K562 (cell line): Measurements from ENCODE around the gene QARS1. TPM values are rescaled to one million over a fixed set of nuclear protein-coding genes. Genes with fewer than 3 reads are reported as not detected.
A peak's percentile ranks its signal among the peaks of the same experiment; 100 is the strongest.

Experiments
- ATAC-seq: fragments of 200-7000 bp; cut with Tn5 transposase; 3 replicates; pipeline ENCODE4 v1.9.1; 2020; ENCODE audit warnings: moderate library complexity
- Bru-seq: library from RNA; stranded (reverse); fragments of 400-500 nt; gene quantifications from one replicate; lab custom pipeline; 2021; lab: Mats Ljungman, UMichigan
- BruChase-seq, 2 experiments: library from RNA; stranded (reverse); fragments of 400-500 nt; gene quantifications; one replicate each; lab custom pipeline; 2021; lab: Mats Ljungman, UMichigan
- BruUV-seq: library from RNA; stranded (reverse); fragments of 400-500 nt; replicated peaks from 2 replicates; lab custom pipeline; 2021; lab: Mats Ljungman, UMichigan
- CTCF ChIA-PET: fragments of 300-600 bp; formaldehyde crosslinking; extraction: SDS; loops from one replicate; lab custom pipeline; 2021; ENCODE audit warnings: low intra/inter-chr PET ratio; lab: Yijun Ruan, JAX
- POLR2A ChIA-PET: fragments of 300-600, 350-650 bp; sonication (Branson Sonifier 250); formaldehyde crosslinking; extraction: SDS; loops from one replicate; lab custom pipeline; 2021; ENCODE audit warnings: antibody characterized with exemption, inconsistent platforms; lab: Yijun Ruan, JAX
- DNase-seq, 4 experiments: peaks; one replicate each; pipeline versions ENCODE4 v3.0.0 to v3.0.0-alpha.2; 2011 to 2018; ENCODE audit warnings: low spot score in 3 of 4, mixed read lengths in 3 of 4; ENCODE audit errors: extremely low read depth in 1 of 4
- FAIRE-seq: peaks from 2 replicates; lab custom pipeline; 2011; peaks lifted over from hg19 to GRCh38; lab: Jason Lieb, UNC
- H2AFZ ChIP-seq: 2 replicates; pipeline ENCODE4 v1.6.0; 2011; ENCODE audit warnings: low read depth, low read length, control low read depth, inconsistent platforms
- H3K27ac ChIP-seq: fragments of 200-600 bp; 3 replicates; pipeline ENCODE4 v1.8.0; 2011; ENCODE audit warnings: low read depth, mild to moderate bottlenecking, control low read depth, inconsistent platforms, low read length, moderate library complexity, mixed read lengths; ENCODE audit errors: extremely low read depth
- H3K27me3 ChIP-seq, 2 experiments: fragments of 300-600 bp in 1 of 2; 2 replicates in 1 of 2; 3 replicates in 1 of 2; pipeline versions ENCODE4 v1.6.0 to v1.8.0; 2011; ENCODE audit warnings: inconsistent platforms in 2 of 2, low read length in 2 of 2, mild to moderate bottlenecking in 1 of 2, mixed read lengths in 1 of 2, moderate library complexity in 1 of 2; ENCODE audit not compliant: control insufficient read depth in 2 of 2, insufficient read depth in 2 of 2
- H3K36me3 ChIP-seq: fragments of 300-600 bp; 3 replicates; pipeline ENCODE4 v1.8.0; 2011; ENCODE audit warnings: mild to moderate bottlenecking, low read length, inconsistent platforms; ENCODE audit not compliant: control insufficient read depth, insufficient read depth
- H3K4me1 ChIP-seq, 2 experiments: fragments of 200-600 bp in 1 of 2; replicated peaks in 1 of 2; 2 replicates in 1 of 2; 3 replicates in 1 of 2; pipeline versions ENCODE4 v1.5.1 to v1.8.0; 2011; ENCODE audit warnings: inconsistent platforms in 2 of 2, low read length in 2 of 2, mild to moderate bottlenecking in 1 of 2, mixed read lengths in 1 of 2, moderate library complexity in 1 of 2; ENCODE audit not compliant: control insufficient read depth in 2 of 2, insufficient read depth in 2 of 2
- H3K4me2 ChIP-seq: 2 replicates; pipeline ENCODE4 v1.6.1; 2011; ENCODE audit warnings: low read length, control low read depth, inconsistent platforms, mixed read lengths; ENCODE audit not compliant: insufficient read depth
- H3K4me3 ChIP-seq: fragments of 200-600 bp; sonication (generic), shearing (Covaris generic); 2 replicates; pipeline ENCODE4 v1.5.1; 2016; ENCODE audit warnings: control low read depth, inconsistent platforms
- H3K79me2 ChIP-seq: fragments of 200-600 bp; 3 replicates; pipeline ENCODE4 v1.8.0; 2011; ENCODE audit warnings: low read length, inconsistent platforms; ENCODE audit not compliant: control insufficient read depth, insufficient read depth
- H3K9ac ChIP-seq, 2 experiments: 2 replicates each; pipeline versions ENCODE4 v1.6.0 to v1.6.1; 2011; ENCODE audit warnings: low read depth in 2 of 2, low read length in 2 of 2, control low read depth in 1 of 2, inconsistent platforms in 1 of 2, mild to moderate bottlenecking in 1 of 2, mixed read lengths in 1 of 2; ENCODE audit not compliant: insufficient read depth in 1 of 2
- H3K9me1 ChIP-seq: one replicate; pipeline ENCODE4 v1.6.0; 2011; ENCODE audit warnings: inconsistent platforms, mild to moderate bottlenecking, low read length, moderate library complexity; ENCODE audit not compliant: control insufficient read depth, insufficient read depth
- H3K9me3 ChIP-seq: replicated peaks from 2 replicates; pipeline ENCODE4 v1.5.1; 2011; ENCODE audit warnings: low read depth, low read length, inconsistent platforms; ENCODE audit not compliant: control insufficient read depth, insufficient read depth
- H4K20me1 ChIP-seq: replicated peaks from 2 replicates; pipeline ENCODE4 v1.6.1; 2011; ENCODE audit warnings: low read length, inconsistent platforms, mixed read lengths; ENCODE audit not compliant: control insufficient read depth, insufficient read depth
- BRD4 ChIP-seq: fragments of 200-600 bp; sonication (generic); IDR thresholded peaks from 2 replicates; pipeline ENCODE4 v1.6.1; 2017; ENCODE audit warnings: inconsistent platforms
- CHD2 ChIP-seq: IDR thresholded peaks from 2 replicates; pipeline ENCODE4 v1.6.1; 2011; ENCODE audit warnings: low read depth, low read length
- CREM ChIP-seq: IDR thresholded peaks from 2 replicates; pipeline ENCODE4 v1.6.1; 2014; ENCODE audit warnings: antibody characterized with exemption, low read depth
- MEIS2 ChIP-seq: fragments of 450-650 bp; IDR thresholded peaks from 2 replicates; pipeline ENCODE4 v1.6.1; 2014; ENCODE audit warnings: mild to moderate bottlenecking; ENCODE audit not compliant: partially characterized antibody
- PHF8 ChIP-seq: fragments of 200-600 bp; sonication (generic); IDR thresholded peaks from 2 replicates; pipeline ENCODE4 v1.6.1; 2012; ENCODE audit warnings: mixed run types, mild to moderate bottlenecking, inconsistent platforms, low read length, moderate library complexity, borderline replicate concordance
- SLC30A9 ChIP-seq: fragments of 250-450 bp; sonication (Bioruptor Pico); IDR thresholded peaks from 2 replicates; pipeline ENCODE4 v1.8.0; 2022; ENCODE audit warnings: mild to moderate bottlenecking, moderate library complexity
- SPI1 ChIP-seq: IDR thresholded peaks from 2 replicates; pipeline ENCODE4 v1.6.1; 2011; ENCODE audit warnings: low read depth, low read length, control low read depth, borderline replicate concordance
- TAF7 ChIP-seq: fragments of 450-650 bp; IDR thresholded peaks from 2 replicates; pipeline ENCODE4 v1.6.1; 2016; ENCODE audit warnings: missing genetic modification characterization, missing compliant biosample characterization
- TAF9B ChIP-seq: fragments of 450-650 bp; IDR thresholded peaks from 2 replicates; pipeline ENCODE4 v1.6.1; 2018; ENCODE audit warnings: mild to moderate bottlenecking; ENCODE audit not compliant: partially characterized antibody
- ZNF57 ChIP-seq: fragments of 450-650 bp; formaldehyde crosslinking; IDR thresholded peaks from 2 replicates; pipeline ENCODE4 v1.4.0; 2020; ENCODE audit warnings: mild to moderate bottlenecking, moderate library complexity
- ZNF707 ChIP-seq: fragments of 250-450 bp; sonication (Bioruptor Pico); conservative IDR thresholded peaks from 2 replicates; pipeline ENCODE4 v1.8.0; 2022; ENCODE audit warnings: inconsistent platforms, mild to moderate bottlenecking, moderate library complexity
- ZSCAN32 ChIP-seq: fragments of 450-650 bp; formaldehyde crosslinking; IDR thresholded peaks from 2 replicates; pipeline ENCODE4 v1.4.0; 2020; ENCODE audit warnings: mild to moderate bottlenecking, moderate library complexity
- whole genome bisulfite sequencing: fragments of 100-300 bp; shearing (Covaris generic); methylation state at CpG from one replicate; pipeline ENCODE4 v1.1.6; 2016; ENCODE audit warnings: low coverage, mixed read lengths; ENCODE audit not compliant: insufficient coverage; ENCODE audit errors: missing lambda C conversion rate; 5-methylcytosine and 5-hydroxymethylcytosine counted together
- in situ Hi-C: fragments of 300-500 bp; cut with MboI; formaldehyde crosslinking; loops from 4 replicates; pipeline ENCODE4 v1.15.0; 2018; ENCODE audit warnings: inconsistent platforms, mixed read lengths
- intact Hi-C: fragments of 100-400 bp; cut with micrococcal nuclease; formaldehyde crosslinking; loops from 2 replicates; pipeline ENCODE4 v1.14.2; 2022
- long read RNA-seq, 3 experiments: library from polyadenylated mRNA in 2 of 3; library from RNA in 1 of 3; unstranded in 2 of 3; stranded (forward) in 1 of 3; transcript quantifications; one replicate each; pipeline ENCODE4 v2.0.0, GENCODE V29; 2019 to 2022
- polyA minus RNA-seq, 3 experiments: library from RNA; depleted of rRNA, polyadenylated mRNA; stranded (reverse); fragments of >200 nt; gene quantifications; 2 replicates each; pipeline ENCODE4 v1.2.3, GENCODE V29; 2011
- polyA plus RNA-seq, 8 experiments: library from polyadenylated mRNA; depleted of rRNA in 4 of 8; stranded (reverse) in 5 of 8; unstranded in 3 of 8; fragments of >200 nt; fragmentation: Nextera tagmentation in 2 of 8; fragmentation: Illumina TruSeq in 1 of 8; extraction: Ambion mirVana in 2 of 8; extraction: Trizol in 1 of 8; gene quantifications; 2 replicates each; pipeline versions ENCODE4 v1.2.1 to v1.2.3, GENCODE V29; 2011 to 2014; ENCODE audit warnings: inconsistent platforms in 1 of 8, missing spikeins in 1 of 8
- total RNA-seq, 7 experiments: library from RNA; depleted of rRNA in 6 of 7; stranded (reverse); fragments of >200 nt in 6 of 7; fragmentation: Illumina TruSeq in 2 of 7; extraction: Trizol in 2 of 7; gene quantifications; 2 replicates each; pipeline versions ENCODE4 v1.2.1 to v1.2.3, GENCODE V29; 2011 to 2021; ENCODE audit warnings: low replicate concordance in 1 of 7
- TF ChIP-seq, protein P1 (sequence below): fragments of 450-650 bp; IDR thresholded peaks from 2 replicates; pipeline ENCODE4 v1.6.1; 2016; ENCODE audit warnings: borderline replicate concordance

Gene QARS1
- total RNA-seq (2011; cell fraction: chromatin; rRNA removed; ENCODE audit: low replicate concordance), result 244 and 492 TPM in 2 replicates
- 317 and 343 TPM in 2 replicates for total RNA-seq (2011; cell fraction: nucleolus; rRNA removed)
- total RNA-seq (2011; cell fraction: nucleoplasm; rRNA removed), result 254 and 266 TPM in 2 replicates
- total RNA-seq (2014; rRNA removed) (273 and 315 TPM in 2 replicates), total RNA-seq (2014; rRNA removed; fragmentation: Illumina TruSeq; extraction: Trizol) (146 and 170 TPM in 2 replicates), total RNA-seq (2015; rRNA removed; fragmentation: Illumina TruSeq; extraction: Trizol) (176 TPM in 2 replicates), total RNA-seq (2021) (297 and 298 TPM in 2 replicates), polyA plus RNA-seq (2011; rRNA removed) (148 and 237 TPM in 2 replicates), polyA plus RNA-seq (2014; fragmentation: Illumina TruSeq; extraction: Trizol) (305 and 381 TPM in 2 replicates), polyA plus RNA-seq (2014; fragmentation: Nextera tagmentation; extraction: Ambion mirVana) (100 to 1,000 TPM; 230 to 310 TPM), polyA plus RNA-seq (2014; rRNA removed) (249 and 307 TPM in 2 replicates), polyA minus RNA-seq (2011; rRNA and poly(A)+ RNA removed) (102 and 120 TPM in 2 replicates), Bru-seq, nascent RNA (percentile 76 among the genes with signal in this experiment), BruChase-seq, experiment 1, labeled RNA remaining after a 2-hour chase (percentile 79 among the genes with signal in this experiment), BruChase-seq, experiment 2, labeled RNA remaining after a 6-hour chase (percentile 86 among the genes with signal in this experiment)
- 380 and 435 TPM in 2 replicates for polyA plus RNA-seq (2011; cell fraction: cytosol; rRNA removed)
- polyA plus RNA-seq (2011; cell fraction: nucleus; rRNA removed), result 784 and 828 TPM in 2 replicates
- polyA plus RNA-seq (2012), result 296 and 574 TPM in 2 replicates
- polyA minus RNA-seq (2011; cell fraction: cytosol; rRNA and poly(A)+ RNA removed), result 130 and 143 TPM in 2 replicates
- 162 and 207 TPM in 2 replicates for polyA minus RNA-seq (2011; cell fraction: nucleus; rRNA and poly(A)+ RNA removed)
- long read RNA-seq, experiment 1, transcript QARS-209 (23 exons, 2,362 nt), result minor isoform, 68 of 369 reads
- long read RNA-seq, experiment 1, transcript QARS-201 (24 exons, 2,827 nt), result major isoform, 124 of 369 reads
- long read RNA-seq, experiment 1, partial matches to known transcripts, result 122 of 369 reads
- long read RNA-seq, experiment 1, other reads (novel, unspliced or antisense), result 50 of 369 reads
- long read RNA-seq, experiment 2, transcript QARS-209 (23 exons, 2,362 nt), result minor isoform, 12 of 226 reads
- long read RNA-seq, experiment 2, transcript QARS-201 (24 exons, 2,827 nt), result major isoform, 86 of 226 reads
- long read RNA-seq, experiment 2, partial matches to known transcripts, result 47 of 226 reads
- long read RNA-seq, experiment 2, other reads (novel, unspliced or antisense), result 74 of 226 reads
- long read RNA-seq, experiment 3, transcript QARS-201 (24 exons, 2,827 nt), result major isoform, 76 of 148 reads
- long read RNA-seq, experiment 3, transcript QARS-209 (23 exons, 2,362 nt), result minor isoform, 20 of 148 reads
- long read RNA-seq, experiment 3, partial matches to known transcripts, result 22 of 148 reads
- long read RNA-seq, experiment 3, other reads (novel, unspliced or antisense), result 27 of 148 reads

DNA sequence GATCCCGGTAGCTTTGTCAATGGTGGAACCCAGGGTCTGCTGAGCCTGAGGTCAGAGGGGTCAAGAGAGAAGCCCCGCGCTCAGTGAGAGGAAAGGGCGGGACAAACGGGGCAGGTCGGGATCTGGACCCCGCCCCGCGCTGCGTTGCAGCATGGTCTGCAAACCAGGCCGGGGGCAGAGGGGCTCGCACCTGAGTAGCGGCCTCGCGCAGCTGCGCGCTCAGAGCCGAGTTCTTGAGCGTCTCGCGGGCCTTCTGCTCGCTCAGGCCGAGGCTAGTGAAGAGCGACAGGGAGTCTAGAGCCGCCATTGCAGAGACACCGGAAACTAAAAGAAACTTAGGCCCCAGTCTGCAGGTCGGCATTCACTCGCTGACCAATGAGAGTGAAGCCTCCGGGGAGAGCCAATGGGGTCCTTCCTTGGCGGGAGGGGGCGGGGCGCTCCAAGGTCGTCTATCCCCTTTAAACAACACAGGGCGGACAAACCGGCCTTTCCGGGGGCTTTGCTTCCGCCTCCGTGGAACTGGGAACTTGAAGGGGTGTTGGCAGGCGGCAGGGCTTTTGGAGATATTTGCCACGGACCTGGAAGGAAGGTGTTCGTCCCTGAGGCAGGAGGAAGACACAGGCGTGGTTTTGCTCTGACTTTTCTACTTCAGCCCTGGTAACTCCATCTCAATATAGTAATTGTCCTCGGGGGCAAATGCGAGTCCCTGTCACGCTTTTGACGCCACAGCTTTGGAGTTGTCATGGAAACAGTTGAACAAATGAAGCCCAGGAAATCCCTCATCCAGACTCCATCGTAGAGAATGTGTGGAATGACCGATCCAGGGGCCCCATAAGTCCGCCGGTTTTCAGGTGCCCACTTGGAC, at the start of gene QARS1:
QARS1 (minus strand) TSS at position 331 of the 865 bp plus-strand sequence; CDS start at position 307, 24 bp downstream.
- ATAC-seq (peak; percentile 98), DNase-seq (peak; percentile 93 to 96 (median 94)), FAIRE-seq (peak; percentile 97)
- peak within 1 kb of the TSS; percentile 60 for H3K4me3 ChIP-seq
- no peaks in the 10 kb centered on the region for H4K20me1 ChIP-seq
- H3K9me1 ChIP-seq, result no peaks in the 10 kb centered on the region
- peak within 1 kb of the TSS; percentile 97 for H3K4me2 ChIP-seq
- H3K9ac ChIP-seq, result peak within 1 kb of the TSS; percentile 83 to 98
- peak within 1 kb of the TSS; percentile 84 for H3K27ac ChIP-seq
- H3K9me3 ChIP-seq, result no peaks in the 10 kb centered on the region
- peaks cover 6 to 18% of the 10 kb centered on the region in 2 experiments; a peak in 4 of 5 replicates for H3K4me1 ChIP-seq
- POLR2A ChIA-PET, result interaction anchor here (0.6 to 2.0 kb wide), 5 partner anchors 9 to 16 kb away, joined by 3 to 14 read pairs (median 5); partner anchors contain the start of genes QRICH1 and USP19
- peaks cover 63% of the 10 kb centered on the region; the same call in 2 of the 3 replicates for H3K36me3 ChIP-seq
- intact Hi-C loops, result loop anchor here (1.0 kb wide), 1 partner anchor 10 kb away; the partner anchor contains the start of gene QRICH1
- no peaks in the 10 kb centered on the region for H3K27me3 ChIP-seq
- CTCF ChIA-PET, result no interaction called here
- H2AFZ ChIP-seq, result peak within 1 kb of the TSS; percentile 90
- peaks cover 31% of the 10 kb centered on the region for H3K79me2 ChIP-seq
- WGBS, result 8% methylated on average over 17 of the region's 50 CpGs
- TSS peak; percentile 97 for BruUV-seq
- in situ Hi-C loops, result no loop called here
- no peak for TF ChIP-seq ZNF57 (CRISPR knock-in tag)
- no peak for TF ChIP-seq SLC30A9 (CRISPR knock-in tag)
- peak; percentile 95 for TF ChIP-seq PHF8
- TF ChIP-seq TAF7 (tag), result peak; percentile 85
- no peak for TF ChIP-seq BRD4
- no peak for TF ChIP-seq MEIS2
- TF ChIP-seq TAF9B, result peak; percentile 70
- TF ChIP-seq ZSCAN32, result no peak
- TF ChIP-seq CREM, result peak; percentile 4; the same call in 1 of the 2 replicates
- no peak for TF ChIP-seq ZNF707 (CRISPR knock-in tag)
- no peak for TF ChIP-seq SPI1
- 0 out of 2 replicates have a peak, but pooled peaks have one; percentile 27 for TF ChIP-seq CHD2
- TF ChIP-seq, protein P1, sequence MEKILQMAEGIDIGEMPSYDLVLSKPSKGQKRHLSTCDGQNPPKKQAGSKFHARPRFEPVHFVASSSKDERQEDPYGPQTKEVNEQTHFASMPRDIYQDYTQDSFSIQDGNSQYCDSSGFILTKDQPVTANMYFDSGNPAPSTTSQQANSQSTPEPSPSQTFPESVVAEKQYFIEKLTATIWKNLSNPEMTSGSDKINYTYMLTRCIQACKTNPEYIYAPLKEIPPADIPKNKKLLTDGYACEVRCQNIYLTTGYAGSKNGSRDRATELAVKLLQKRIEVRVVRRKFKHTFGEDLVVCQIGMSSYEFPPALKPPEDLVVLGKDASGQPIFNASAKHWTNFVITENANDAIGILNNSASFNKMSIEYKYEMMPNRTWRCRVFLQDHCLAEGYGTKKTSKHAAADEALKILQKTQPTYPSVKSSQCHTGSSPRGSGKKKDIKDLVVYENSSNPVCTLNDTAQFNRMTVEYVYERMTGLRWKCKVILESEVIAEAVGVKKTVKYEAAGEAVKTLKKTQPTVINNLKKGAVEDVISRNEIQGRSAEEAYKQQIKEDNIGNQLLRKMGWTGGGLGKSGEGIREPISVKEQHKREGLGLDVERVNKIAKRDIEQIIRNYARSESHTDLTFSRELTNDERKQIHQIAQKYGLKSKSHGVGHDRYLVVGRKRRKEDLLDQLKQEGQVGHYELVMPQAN, result peak; percentile 58
